GM23338 (cell line): ENCODE data around the gene MAP3K5. TPM values are rescaled to one million over a fixed set of nuclear protein-coding genes. Genes with fewer than 3 reads are reported as not detected.

Experiments used
- ATAC-seq: fragments of 200-7000 bp; cut with Tn5 transposase; 3 replicates; pipeline ENCODE4 v1.9.1; 2020
- DNase-seq: peaks from one replicate; pipeline ENCODE4 v3.0.0-alpha.2; 2015; ENCODE audit warnings: low spot score
- H2AFZ ChIP-seq: fragments of 200-600 bp; sonication (generic); 2 replicates; pipeline ENCODE4 v1.8.0; 2016; ENCODE audit warnings: antibody characterized with exemption, mild to moderate bottlenecking, moderate library complexity
- H3F3A ChIP-seq: fragments of 200-600 bp; sonication (generic); replicated peaks from 2 replicates; pipeline ENCODE4 v1.8.0; 2017; ENCODE audit warnings: antibody characterized with exemption, mixed run types, low read depth
- H3K27ac ChIP-seq: fragments of 200-600 bp; sonication (generic); 2 replicates; pipeline ENCODE4 v1.6.1; 2016; ENCODE audit warnings: low read depth
- H3K27me3 ChIP-seq: fragments of 200-600 bp; sonication (generic); 2 replicates; pipeline ENCODE4 v1.8.0; 2016; ENCODE audit warnings: mild to moderate bottlenecking, mixed run types, moderate library complexity; ENCODE audit not compliant: insufficient read depth
- H3K36me3 ChIP-seq: fragments of 200-600 bp; sonication (generic); 2 replicates; pipeline ENCODE4 v1.8.0; 2016; ENCODE audit warnings: mild to moderate bottlenecking; ENCODE audit not compliant: insufficient read depth
- H3K4me1 ChIP-seq: fragments of 200-600 bp; sonication (generic); 2 replicates; pipeline ENCODE4 v1.8.0; 2016; ENCODE audit warnings: mild to moderate bottlenecking, moderate library complexity; ENCODE audit not compliant: insufficient read depth
- H3K4me2 ChIP-seq: fragments of 200-600 bp; sonication (generic); 2 replicates; pipeline ENCODE4 v1.7.1; 2017; ENCODE audit warnings: mixed run types
- H3K4me3 ChIP-seq: fragments of 200-600 bp; sonication (generic); 2 replicates; pipeline ENCODE4 v1.6.1; 2016; ENCODE audit warnings: mixed run types
- H3K79me2 ChIP-seq: fragments of 200-600 bp; sonication (generic); replicated peaks from 2 replicates; pipeline ENCODE4 v1.8.0; 2017; ENCODE audit warnings: mild to moderate bottlenecking; ENCODE audit not compliant: insufficient read depth
- H3K9me2 ChIP-seq: fragments of 200-600 bp; sonication (generic); 2 replicates; pipeline ENCODE4 v1.8.0; 2017; ENCODE audit not compliant: insufficient read depth
- H4K20me1 ChIP-seq: fragments of 200-600 bp; sonication (generic); replicated peaks from 2 replicates; pipeline ENCODE4 v1.8.0; 2017; ENCODE audit warnings: mild to moderate bottlenecking; ENCODE audit not compliant: insufficient read depth
- H3K27ac Mint-ChIP-seq: 2 replicates; pipeline ENCODE4 v1.8.0; 2020; ENCODE audit warnings: inconsistent platforms, mild to moderate bottlenecking, moderate library complexity, mixed read lengths
- H3K27me3 Mint-ChIP-seq: 3 replicates; pipeline ENCODE4 v1.8.0; 2022; ENCODE audit warnings: low read depth, mild to moderate bottlenecking, moderate library complexity, mixed read lengths, inconsistent platforms; ENCODE audit not compliant: insufficient read depth, poor library complexity
- H3K36me3 Mint-ChIP-seq: 3 replicates; pipeline ENCODE4 v1.8.0; 2021; ENCODE audit warnings: low read depth, mild to moderate bottlenecking, inconsistent platforms, moderate library complexity, mixed read lengths
- H3K4me1 Mint-ChIP-seq: 3 replicates; pipeline ENCODE4 v1.8.0; 2020; ENCODE audit warnings: mild to moderate bottlenecking, inconsistent platforms, mixed read lengths
- H3K4me3 Mint-ChIP-seq: 3 replicates; pipeline ENCODE4 v1.8.0; 2021; ENCODE audit warnings: moderate library complexity, mild to moderate bottlenecking, inconsistent platforms, mixed read lengths
- H3K9me3 Mint-ChIP-seq: 3 replicates; pipeline ENCODE4 v1.8.0; 2020; ENCODE audit warnings: moderate library complexity, mild to moderate bottlenecking, inconsistent platforms, mixed read lengths
- CREB1 ChIP-seq: fragments of 250-450 bp; sonication (Bioruptor Pico); IDR thresholded peaks from 2 replicates; pipeline ENCODE4 v1.5.0; 2020; ENCODE audit warnings: low read depth, mild to moderate bottlenecking, moderate library complexity
- EZH2 ChIP-seq: fragments of 200-600 bp; sonication (generic); IDR thresholded peaks from one replicate; pipeline ENCODE4 v1.8.0; 2017; ENCODE audit warnings: antibody characterized with exemption, mild to moderate bottlenecking, low read depth; ENCODE audit not compliant: unreplicated experiment
- EZH2phosphoT487 ChIP-seq: fragments of 200-600 bp; sonication (generic); IDR thresholded peaks from one replicate; pipeline ENCODE4 v1.8.1; 2018; ENCODE audit warnings: antibody characterized with exemption; ENCODE audit not compliant: unreplicated experiment
- JUNB ChIP-seq: IDR thresholded peaks from one replicate; pipeline ENCODE4 v1.6.1; 2016; ENCODE audit warnings: antibody characterized with exemption; ENCODE audit not compliant: unreplicated experiment
- NANOG ChIP-seq: IDR thresholded peaks from 2 replicates; pipeline ENCODE4 v1.6.1; 2016; ENCODE audit warnings: antibody characterized with exemption, borderline replicate concordance
- POLR2AphosphoS5 ChIP-seq: IDR thresholded peaks from 2 replicates; pipeline ENCODE4 v1.6.1; 2016; ENCODE audit warnings: antibody characterized with exemption, low read depth
- STAT1 ChIP-seq: IDR thresholded peaks from one replicate; pipeline ENCODE4 v1.6.1; 2016; ENCODE audit warnings: antibody characterized with exemption; ENCODE audit not compliant: unreplicated experiment
- ZNF114 ChIP-seq: fragments of 250-450 bp; sonication (Bioruptor Pico); IDR thresholded peaks from 2 replicates; pipeline ENCODE4 v1.5.0; 2020; ENCODE audit warnings: mild to moderate bottlenecking, moderate library complexity
- ZNF331 ChIP-seq: fragments of 250-450 bp; sonication (Bioruptor Pico); IDR thresholded peaks from 2 replicates; pipeline ENCODE4 v1.5.0; 2020; ENCODE audit warnings: low read depth, mild to moderate bottlenecking, moderate library complexity
- polyA plus RNA-seq: library from polyadenylated mRNA; unstranded; fragments of >200 nt; fragmentation: Nextera tagmentation; extraction: Ambion mirVana; gene quantifications from 2 replicates; pipeline ENCODE4 v1.2.1, GENCODE V29; 2016
- total RNA-seq: library from RNA; depleted of rRNA; stranded (reverse); fragments of >200 nt; shearing (Covaris generic); gene quantifications from 2 replicates; pipeline ENCODE4 v1.2.3, GENCODE V29; 2014
- TF ChIP-seq, protein P1 (sequence below), 2 experiments: fragments of 200-600 bp in 1 of 2; sonication (generic) in 1 of 2; conservative IDR thresholded peaks; 2 replicates each; pipeline versions ENCODE4 v1.5.1 to v1.6.1; 2016 to 2017; ENCODE audit warnings: antibody characterized with exemption in 2 of 2, low read depth in 2 of 2, mild to moderate bottlenecking in 2 of 2, moderate library complexity in 1 of 2
- TF ChIP-seq, protein P2 (sequence below): IDR thresholded peaks from 2 replicates; pipeline ENCODE4 v1.6.1; 2016; ENCODE audit warnings: antibody characterized with exemption
- TF ChIP-seq, protein P3 (sequence below): IDR thresholded peaks from one replicate; pipeline ENCODE4 v1.6.1; 2018; ENCODE audit warnings: antibody characterized with exemption; ENCODE audit not compliant: unreplicated experiment
- TF ChIP-seq, protein P4 (sequence below): fragments of 250-450 bp; sonication (Bioruptor Pico); IDR thresholded peaks from 2 replicates; pipeline ENCODE4 v1.5.0; 2020; ENCODE audit warnings: mild to moderate bottlenecking, moderate library complexity

The MAP3K5 gene
- total and polyA plus RNA-seq, 2 experiments from 2014 or later: 0.76 to 2.8 TPM

DNA sequence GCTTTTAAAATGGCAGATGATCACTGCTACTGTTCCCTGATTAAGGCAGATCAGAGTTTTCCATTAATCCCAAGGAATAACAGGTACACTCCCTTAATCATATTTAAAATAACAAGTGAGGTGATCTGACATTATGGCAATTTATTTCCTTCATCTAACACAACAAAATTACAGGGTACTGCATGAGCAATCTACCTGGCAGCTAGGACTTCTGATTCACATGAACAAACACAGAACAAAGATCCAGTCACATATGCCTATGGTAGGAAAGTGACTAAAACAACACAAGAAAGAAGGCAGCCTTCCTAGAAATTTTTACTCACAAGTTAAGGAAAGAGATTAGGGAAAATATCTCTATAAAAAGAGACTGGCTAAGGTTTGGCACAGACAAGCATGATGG is 275.3 kb downstream of the MAP3K5 start:
- DNase-seq (no peak), ATAC-seq (no peak)
- Histone ChIP-seq H3K9me2 (no peaks in the 10 kb centered on the region; the same call in 1 of the 2 replicates), H3K4me2 (no peak overlapping the region), H3K4me3 (no peak overlapping the region), H3K27ac (0 out of 2 replicates have a peak overlapping the region, but pooled peaks have one; percentile 35), H4K20me1 (no peaks in the 10 kb centered on the region; the same call in 1 of the 2 replicates), H3F3A (no peaks in the 10 kb centered on the region), H3K27me3 (no peaks in the 10 kb centered on the region), H2AFZ (no peak overlapping the region), H3K4me1 (peaks cover 36% of the 10 kb centered on the region), H3K79me2 (peaks cover 96% of the 10 kb centered on the region), H3K36me3 (no peaks in the 10 kb centered on the region)
- H3K27ac Mint-ChIP-seq: peak overlapping the region; percentile 11; the same call in 1 of the 2 replicates
- H3K27me3 Mint-ChIP-seq: no peaks in the 10 kb centered on the region
- H3K36me3 Mint-ChIP-seq: peaks cover 24% of the 10 kb centered on the region
- H3K9me3 Mint-ChIP-seq: no peaks in the 10 kb centered on the region
- no peak overlapping the region for H3K4me3 Mint-ChIP-seq
- peaks cover 39% of the 10 kb centered on the region for H3K4me1 Mint-ChIP-seq
- TF ChIP-seq EZH2: no peak
- no peak for TF ChIP-seq ZNF114 (CRISPR knock-in tag)
- TF ChIP-seq EZH2phosphoT487: no peak
- TF ChIP-seq ZNF331 (CRISPR knock-in tag): no peak
- TF ChIP-seq STAT1: no peak
- TF ChIP-seq, protein P1, sequence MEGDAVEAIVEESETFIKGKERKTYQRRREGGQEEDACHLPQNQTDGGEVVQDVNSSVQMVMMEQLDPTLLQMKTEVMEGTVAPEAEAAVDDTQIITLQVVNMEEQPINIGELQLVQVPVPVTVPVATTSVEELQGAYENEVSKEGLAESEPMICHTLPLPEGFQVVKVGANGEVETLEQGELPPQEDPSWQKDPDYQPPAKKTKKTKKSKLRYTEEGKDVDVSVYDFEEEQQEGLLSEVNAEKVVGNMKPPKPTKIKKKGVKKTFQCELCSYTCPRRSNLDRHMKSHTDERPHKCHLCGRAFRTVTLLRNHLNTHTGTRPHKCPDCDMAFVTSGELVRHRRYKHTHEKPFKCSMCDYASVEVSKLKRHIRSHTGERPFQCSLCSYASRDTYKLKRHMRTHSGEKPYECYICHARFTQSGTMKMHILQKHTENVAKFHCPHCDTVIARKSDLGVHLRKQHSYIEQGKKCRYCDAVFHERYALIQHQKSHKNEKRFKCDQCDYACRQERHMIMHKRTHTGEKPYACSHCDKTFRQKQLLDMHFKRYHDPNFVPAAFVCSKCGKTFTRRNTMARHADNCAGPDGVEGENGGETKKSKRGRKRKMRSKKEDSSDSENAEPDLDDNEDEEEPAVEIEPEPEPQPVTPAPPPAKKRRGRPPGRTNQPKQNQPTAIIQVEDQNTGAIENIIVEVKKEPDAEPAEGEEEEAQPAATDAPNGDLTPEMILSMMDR (conservative IDR thresholded peaks at IDR 0.05; ENCODE audit: low read depth in 2 of 2): no peak
- no peak for TF ChIP-seq NANOG
- TF ChIP-seq, protein P2, sequence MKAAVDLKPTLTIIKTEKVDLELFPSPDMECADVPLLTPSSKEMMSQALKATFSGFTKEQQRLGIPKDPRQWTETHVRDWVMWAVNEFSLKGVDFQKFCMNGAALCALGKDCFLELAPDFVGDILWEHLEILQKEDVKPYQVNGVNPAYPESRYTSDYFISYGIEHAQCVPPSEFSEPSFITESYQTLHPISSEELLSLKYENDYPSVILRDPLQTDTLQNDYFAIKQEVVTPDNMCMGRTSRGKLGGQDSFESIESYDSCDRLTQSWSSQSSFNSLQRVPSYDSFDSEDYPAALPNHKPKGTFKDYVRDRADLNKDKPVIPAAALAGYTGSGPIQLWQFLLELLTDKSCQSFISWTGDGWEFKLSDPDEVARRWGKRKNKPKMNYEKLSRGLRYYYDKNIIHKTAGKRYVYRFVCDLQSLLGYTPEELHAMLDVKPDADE: no peak
- TF ChIP-seq JUNB: no peak
- TF ChIP-seq, protein P3, sequence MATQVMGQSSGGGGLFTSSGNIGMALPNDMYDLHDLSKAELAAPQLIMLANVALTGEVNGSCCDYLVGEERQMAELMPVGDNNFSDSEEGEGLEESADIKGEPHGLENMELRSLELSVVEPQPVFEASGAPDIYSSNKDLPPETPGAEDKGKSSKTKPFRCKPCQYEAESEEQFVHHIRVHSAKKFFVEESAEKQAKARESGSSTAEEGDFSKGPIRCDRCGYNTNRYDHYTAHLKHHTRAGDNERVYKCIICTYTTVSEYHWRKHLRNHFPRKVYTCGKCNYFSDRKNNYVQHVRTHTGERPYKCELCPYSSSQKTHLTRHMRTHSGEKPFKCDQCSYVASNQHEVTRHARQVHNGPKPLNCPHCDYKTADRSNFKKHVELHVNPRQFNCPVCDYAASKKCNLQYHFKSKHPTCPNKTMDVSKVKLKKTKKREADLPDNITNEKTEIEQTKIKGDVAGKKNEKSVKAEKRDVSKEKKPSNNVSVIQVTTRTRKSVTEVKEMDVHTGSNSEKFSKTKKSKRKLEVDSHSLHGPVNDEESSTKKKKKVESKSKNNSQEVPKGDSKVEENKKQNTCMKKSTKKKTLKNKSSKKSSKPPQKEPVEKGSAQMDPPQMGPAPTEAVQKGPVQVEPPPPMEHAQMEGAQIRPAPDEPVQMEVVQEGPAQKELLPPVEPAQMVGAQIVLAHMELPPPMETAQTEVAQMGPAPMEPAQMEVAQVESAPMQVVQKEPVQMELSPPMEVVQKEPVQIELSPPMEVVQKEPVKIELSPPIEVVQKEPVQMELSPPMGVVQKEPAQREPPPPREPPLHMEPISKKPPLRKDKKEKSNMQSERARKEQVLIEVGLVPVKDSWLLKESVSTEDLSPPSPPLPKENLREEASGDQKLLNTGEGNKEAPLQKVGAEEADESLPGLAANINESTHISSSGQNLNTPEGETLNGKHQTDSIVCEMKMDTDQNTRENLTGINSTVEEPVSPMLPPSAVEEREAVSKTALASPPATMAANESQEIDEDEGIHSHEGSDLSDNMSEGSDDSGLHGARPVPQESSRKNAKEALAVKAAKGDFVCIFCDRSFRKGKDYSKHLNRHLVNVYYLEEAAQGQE: no peak
- TF ChIP-seq CREB1 (CRISPR knock-in tag): no peak
- no peak for TF ChIP-seq POLR2AphosphoS5
- TF ChIP-seq, protein P4, sequence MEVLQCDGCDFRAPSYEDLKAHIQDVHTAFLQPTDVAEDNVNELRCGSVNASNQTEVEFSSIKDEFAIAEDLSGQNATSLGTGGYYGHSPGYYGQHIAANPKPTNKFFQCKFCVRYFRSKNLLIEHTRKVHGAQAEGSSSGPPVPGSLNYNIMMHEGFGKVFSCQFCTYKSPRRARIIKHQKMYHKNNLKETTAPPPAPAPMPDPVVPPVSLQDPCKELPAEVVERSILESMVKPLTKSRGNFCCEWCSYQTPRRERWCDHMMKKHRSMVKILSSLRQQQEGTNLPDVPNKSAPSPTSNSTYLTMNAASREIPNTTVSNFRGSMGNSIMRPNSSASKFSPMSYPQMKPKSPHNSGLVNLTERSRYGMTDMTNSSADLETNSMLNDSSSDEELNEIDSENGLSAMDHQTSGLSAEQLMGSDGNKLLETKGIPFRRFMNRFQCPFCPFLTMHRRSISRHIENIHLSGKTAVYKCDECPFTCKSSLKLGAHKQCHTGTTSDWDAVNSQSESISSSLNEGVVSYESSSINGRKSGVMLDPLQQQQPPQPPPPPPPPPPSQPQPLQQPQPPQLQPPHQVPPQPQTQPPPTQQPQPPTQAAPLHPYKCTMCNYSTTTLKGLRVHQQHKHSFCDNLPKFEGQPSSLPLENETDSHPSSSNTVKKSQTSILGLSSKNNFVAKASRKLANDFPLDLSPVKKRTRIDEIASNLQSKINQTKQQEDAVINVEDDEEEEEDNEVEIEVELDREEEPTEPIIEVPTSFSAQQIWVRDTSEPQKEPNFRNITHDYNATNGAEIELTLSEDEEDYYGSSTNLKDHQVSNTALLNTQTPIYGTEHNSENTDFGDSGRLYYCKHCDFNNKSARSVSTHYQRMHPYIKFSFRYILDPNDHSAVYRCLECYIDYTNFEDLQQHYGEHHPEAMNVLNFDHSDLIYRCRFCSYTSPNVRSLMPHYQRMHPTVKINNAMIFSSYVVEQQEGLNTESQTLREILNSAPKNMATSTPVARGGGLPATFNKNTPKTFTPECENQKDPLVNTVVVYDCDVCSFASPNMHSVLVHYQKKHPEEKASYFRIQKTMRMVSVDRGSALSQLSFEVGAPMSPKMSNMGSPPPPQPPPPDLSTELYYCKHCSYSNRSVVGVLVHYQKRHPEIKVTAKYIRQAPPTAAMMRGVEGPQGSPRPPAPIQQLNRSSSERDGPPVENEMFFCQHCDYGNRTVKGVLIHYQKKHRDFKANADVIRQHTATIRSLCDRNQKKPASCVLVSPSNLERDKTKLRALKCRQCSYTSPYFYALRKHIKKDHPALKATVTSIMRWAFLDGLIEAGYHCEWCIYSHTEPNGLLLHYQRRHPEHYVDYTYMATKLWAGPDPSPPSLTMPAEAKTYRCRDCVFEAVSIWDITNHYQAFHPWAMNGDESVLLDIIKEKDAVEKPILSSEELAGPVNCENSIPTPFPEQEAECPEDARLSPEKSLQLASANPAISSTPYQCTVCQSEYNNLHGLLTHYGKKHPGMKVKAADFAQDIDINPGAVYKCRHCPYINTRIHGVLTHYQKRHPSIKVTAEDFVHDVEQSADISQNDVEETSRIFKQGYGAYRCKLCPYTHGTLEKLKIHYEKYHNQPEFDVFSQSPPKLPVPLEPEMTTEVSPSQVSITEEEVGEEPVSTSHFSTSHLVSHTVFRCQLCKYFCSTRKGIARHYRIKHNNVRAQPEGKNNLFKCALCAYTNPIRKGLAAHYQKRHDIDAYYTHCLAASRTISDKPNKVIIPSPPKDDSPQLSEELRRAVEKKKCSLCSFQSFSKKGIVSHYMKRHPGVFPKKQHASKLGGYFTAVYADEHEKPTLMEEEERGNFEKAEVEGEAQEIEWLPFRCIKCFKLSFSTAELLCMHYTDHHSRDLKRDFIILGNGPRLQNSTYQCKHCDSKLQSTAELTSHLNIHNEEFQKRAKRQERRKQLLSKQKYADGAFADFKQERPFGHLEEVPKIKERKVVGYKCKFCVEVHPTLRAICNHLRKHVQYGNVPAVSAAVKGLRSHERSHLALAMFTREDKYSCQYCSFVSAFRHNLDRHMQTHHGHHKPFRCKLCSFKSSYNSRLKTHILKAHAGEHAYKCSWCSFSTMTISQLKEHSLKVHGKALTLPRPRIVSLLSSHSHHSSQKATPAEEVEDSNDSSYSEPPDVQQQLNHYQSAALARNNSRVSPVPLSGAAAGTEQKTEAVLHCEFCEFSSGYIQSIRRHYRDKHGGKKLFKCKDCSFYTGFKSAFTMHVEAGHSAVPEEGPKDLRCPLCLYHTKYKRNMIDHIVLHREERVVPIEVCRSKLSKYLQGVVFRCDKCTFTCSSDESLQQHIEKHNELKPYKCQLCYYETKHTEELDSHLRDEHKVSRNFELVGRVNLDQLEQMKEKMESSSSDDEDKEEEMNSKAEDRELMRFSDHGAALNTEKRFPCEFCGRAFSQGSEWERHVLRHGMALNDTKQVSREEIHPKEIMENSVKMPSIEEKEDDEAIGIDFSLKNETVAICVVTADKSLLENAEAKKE (CRISPR knock-in tag): no peak
